MG63 (cell line): ENCODE measurements around the gene ACVR2A. TPM values are rescaled to one million over a fixed set of nuclear protein-coding genes. Genes with fewer than 3 reads are reported as not detected.
A peak's percentile ranks its signal among the peaks of the same experiment; 100 is the strongest.

Source experiments
- DNase-seq: peaks from one replicate; pipeline ENCODE4 v3.0.0-alpha.2; 2020
- H3K27me3 ChIP-seq: fragments of 250-450 bp; sonication (Bioruptor Pico); 2 replicates; pipeline ENCODE4 v1.5.1; 2020; ENCODE audit warnings: mild to moderate bottlenecking, moderate library complexity
- H3K36me3 ChIP-seq: fragments of 250-450 bp; sonication (Bioruptor Pico); 2 replicates; pipeline ENCODE4 v1.5.1; 2020; ENCODE audit warnings: mild to moderate bottlenecking, moderate library complexity
- H3K4me3 ChIP-seq: fragments of 250-450 bp; sonication (Bioruptor Pico); 2 replicates; pipeline ENCODE4 v1.5.1; 2020; ENCODE audit warnings: mild to moderate bottlenecking, moderate library complexity
- H3K9me3 ChIP-seq: fragments of 250-450 bp; sonication (Bioruptor Pico); 2 replicates; pipeline ENCODE4 v1.5.1; 2020; ENCODE audit warnings: mild to moderate bottlenecking, moderate library complexity
- total RNA-seq: library from RNA; depleted of rRNA; stranded (reverse); fragments of >200 nt; shearing (Covaris generic); gene quantifications from 2 replicates; pipeline ENCODE4 v1.2.3, GENCODE V29; 2014; ENCODE audit warnings: low replicate concordance; rRNA removed

The ACVR2A gene
- total RNA-seq: 4.1 and 16.9 TPM in 2 replicates

DNA sequence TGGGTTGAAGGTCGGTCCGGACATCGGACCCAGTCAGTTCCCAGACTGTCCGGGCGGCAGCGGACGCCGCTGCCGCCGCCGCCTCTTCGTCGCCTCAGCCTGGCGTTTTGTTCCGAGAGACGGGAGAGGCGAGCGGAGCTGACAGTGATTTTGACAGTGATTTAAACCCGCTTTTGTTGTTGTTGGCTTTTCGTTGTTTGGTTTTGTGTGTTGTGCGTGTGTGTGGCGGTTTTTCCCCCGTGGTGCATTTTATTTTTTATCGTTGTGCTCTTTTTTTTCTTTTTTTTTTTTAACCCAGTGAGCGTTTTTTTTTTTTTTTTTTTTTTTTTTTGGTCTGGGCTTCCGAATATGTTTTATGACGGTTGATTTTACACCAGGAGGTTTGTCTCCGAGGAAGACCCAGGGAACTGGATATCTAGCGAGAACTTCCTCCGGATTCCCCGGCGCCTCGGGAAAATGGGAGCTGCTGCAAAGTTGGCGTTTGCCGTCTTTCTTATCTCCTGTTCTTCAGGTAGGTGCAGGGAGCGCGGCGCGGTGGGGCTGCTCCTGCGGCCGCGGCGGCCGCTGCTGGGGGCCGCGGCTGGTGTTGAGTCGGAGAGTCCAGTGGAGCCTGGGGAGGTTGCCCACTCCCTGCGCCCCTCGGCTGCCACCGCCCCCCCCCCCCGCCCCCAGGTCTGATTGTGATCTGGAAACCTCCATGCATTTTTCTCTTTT lies at the start of gene ACVR2A:
ACVR2A (plus strand) TSS at position 333 of the 714 bp plus-strand sequence; CDS start at position 457, 124 bp downstream.
- DNase-seq: peak; percentile 32
- Histone ChIP-seq H3K36me3 (no peaks in the 10 kb centered on the region), H3K9me3 (no peaks in the 10 kb centered on the region), H3K27me3 (no peaks in the 10 kb centered on the region), H3K4me3 (peak within 1 kb of the TSS; percentile 85)

DNA sequence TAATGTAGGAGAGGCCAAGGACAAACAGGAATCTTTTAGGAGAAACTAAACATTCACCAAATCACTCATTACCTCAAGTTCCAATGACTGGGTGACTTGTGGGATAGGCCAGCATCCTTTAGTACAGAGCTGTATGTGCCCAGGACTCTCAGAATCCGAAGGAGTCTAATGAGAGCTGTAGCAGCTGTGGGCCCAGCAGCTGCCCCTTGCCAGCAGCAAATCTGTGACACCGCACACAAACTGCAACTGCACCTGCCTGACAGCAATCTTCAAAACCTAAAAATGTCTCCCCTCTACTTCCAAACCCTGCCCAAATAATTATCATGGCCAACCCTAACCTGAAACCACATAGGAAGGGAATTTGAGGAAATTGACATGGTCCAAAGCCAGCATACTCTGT lies 44.5 kb upstream of the ACVR2A start:
- no peaks in the 10 kb centered on the region for H3K36me3 ChIP-seq

DNA sequence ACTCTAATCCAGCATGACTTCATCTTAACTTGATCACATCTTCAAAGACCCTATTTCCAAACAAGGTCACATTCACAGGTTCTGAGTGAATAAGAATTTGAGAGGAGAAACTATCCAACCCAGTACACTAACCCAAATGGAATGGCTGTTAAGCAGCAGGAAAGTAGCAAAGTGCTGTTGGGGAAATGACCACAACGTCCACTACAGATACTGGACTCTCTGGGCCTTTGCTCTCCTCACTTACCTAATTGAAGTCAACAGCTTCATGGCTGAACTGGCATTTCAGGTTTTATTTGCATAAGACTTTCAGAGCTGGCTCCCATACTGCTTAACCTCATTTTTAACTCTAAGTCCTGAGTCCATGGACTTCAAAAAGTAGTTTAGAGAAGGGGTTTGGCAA lies 38.0 kb upstream of the ACVR2A start:
- H3K4me3 ChIP-seq: no peak overlapping the region
- DNase-seq: no peak
- H3K9me3 ChIP-seq: no peaks in the 10 kb centered on the region
- no peaks in the 10 kb centered on the region for H3K27me3 ChIP-seq
- H3K36me3 ChIP-seq: no peaks in the 10 kb centered on the region

More for the DNA sequence above, 44.5 kb upstream of the ACVR2A start:
- no peak for DNase-seq
- no peak overlapping the region for H3K4me3 ChIP-seq
- H3K27me3 ChIP-seq: no peaks in the 10 kb centered on the region
- no peaks in the 10 kb centered on the region for H3K9me3 ChIP-seq

DNA sequence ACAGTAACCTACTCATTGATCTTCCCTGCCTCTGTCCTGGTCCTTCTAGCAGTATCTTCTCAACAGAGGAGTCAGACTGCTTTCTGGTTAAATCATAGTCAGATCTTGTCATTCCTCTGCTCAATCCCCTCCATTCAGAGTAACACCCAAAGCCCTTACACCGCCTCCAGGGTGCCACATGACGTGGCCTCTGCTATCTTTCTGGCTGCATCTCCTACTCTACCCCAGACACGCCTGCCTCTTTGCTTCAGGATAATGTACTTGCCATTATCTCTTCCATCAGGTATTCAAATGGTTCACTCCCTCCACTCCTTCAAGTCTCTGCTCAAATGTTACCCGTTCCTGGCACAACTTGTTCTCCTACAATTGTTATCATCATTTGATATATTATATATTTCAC lies 36.3 kb upstream of the ACVR2A start:
- Histone ChIP-seq H3K27me3 (no peaks in the 10 kb centered on the region), H3K36me3 (no peaks in the 10 kb centered on the region), H3K9me3 (no peaks in the 10 kb centered on the region), H3K4me3 (no peak overlapping the region)
- DNase-seq: no peak

DNA sequence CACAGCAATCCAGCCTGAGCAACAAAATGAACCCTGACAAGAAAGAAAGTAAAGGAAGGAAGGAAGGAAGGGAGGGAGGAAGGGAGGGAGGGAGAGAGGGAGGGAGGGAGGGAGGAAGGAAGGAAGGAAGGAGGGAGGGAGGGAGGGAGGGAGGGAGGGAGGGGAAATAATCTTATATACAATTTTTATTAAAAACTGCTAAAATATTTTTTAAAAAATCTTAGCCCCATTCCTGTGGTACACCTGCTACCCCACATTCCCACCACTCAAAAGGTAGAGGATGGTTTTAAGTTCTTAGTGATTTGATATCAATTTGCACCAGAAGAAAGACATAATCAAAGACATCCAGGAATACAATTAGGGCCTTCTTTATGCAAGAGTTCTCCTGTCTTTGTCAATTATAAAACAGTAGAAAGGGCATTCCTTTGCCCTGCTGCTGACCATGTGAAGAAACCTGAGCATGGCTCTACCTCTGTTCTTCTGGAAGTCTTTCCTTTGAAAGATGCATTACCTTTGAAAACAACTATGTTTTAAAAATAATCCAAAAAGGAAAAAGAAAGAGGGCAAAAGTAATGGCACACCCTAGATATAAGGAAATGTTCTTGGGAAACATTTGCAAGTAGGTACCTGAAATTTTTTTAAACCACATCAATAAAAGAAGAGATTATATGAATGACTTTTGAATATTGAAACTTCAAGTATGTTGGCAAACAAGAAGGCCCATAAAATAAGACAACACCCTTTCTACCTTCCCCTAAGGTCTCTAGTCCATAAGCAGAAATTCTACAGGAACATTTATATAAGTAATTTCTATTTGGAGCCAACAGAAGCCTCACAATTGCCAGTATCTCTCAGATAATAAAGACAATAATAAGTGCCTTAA lies 33.7 kb upstream of the ACVR2A start:
- H3K36me3 ChIP-seq: no peaks in the 10 kb centered on the region
- no peaks in the 10 kb centered on the region for H3K9me3 ChIP-seq
- DNase-seq: no peak
- no peak overlapping the region for H3K4me3 ChIP-seq
- H3K27me3 ChIP-seq: no peaks in the 10 kb centered on the region

DNA sequence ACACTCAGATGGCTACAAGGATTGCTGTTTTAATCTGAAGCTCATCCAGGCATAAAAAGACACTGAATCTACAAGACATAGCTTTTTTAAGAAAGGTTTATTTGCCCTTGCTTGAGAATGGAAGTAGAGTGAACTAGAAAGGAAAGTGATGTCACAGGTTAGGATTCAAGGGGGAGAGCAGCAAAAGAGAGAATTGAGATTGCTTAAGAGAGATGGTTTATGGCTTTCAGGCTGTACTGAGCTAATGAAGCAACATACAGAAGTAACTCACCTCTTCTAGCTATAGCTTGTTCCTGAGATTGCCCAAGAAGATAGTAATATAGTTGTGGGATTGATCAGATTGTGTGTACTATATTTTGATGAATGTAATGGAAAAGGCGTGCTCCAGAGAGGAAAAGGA lies 26.1 kb upstream of the ACVR2A start:
- no peaks in the 10 kb centered on the region for H3K9me3 ChIP-seq
- H3K4me3 ChIP-seq: no peak overlapping the region
- no peak for DNase-seq
- no peaks in the 10 kb centered on the region for H3K36me3 ChIP-seq
- no peaks in the 10 kb centered on the region for H3K27me3 ChIP-seq

DNA sequence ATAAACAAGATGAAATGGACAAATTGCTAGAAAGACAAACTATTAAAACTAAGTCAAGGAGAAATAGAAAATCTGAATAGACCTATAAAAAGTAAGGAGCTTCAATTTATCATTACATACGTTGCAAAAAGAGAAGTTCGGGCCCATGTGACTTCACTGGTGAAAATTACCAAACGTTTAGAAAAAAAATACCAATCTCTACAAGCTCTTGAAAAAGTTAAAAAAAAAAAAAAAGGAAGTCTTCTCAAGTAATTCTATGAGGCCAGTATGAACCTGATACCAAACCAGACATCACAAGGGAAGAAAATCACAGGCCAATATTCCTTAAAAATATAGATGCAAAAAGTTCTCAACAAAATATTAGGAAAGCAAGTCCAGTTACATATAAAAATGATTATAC lies 20.2 kb upstream of the ACVR2A start:
- no peaks in the 10 kb centered on the region for H3K9me3 ChIP-seq
- DNase-seq: no peak

DNA sequence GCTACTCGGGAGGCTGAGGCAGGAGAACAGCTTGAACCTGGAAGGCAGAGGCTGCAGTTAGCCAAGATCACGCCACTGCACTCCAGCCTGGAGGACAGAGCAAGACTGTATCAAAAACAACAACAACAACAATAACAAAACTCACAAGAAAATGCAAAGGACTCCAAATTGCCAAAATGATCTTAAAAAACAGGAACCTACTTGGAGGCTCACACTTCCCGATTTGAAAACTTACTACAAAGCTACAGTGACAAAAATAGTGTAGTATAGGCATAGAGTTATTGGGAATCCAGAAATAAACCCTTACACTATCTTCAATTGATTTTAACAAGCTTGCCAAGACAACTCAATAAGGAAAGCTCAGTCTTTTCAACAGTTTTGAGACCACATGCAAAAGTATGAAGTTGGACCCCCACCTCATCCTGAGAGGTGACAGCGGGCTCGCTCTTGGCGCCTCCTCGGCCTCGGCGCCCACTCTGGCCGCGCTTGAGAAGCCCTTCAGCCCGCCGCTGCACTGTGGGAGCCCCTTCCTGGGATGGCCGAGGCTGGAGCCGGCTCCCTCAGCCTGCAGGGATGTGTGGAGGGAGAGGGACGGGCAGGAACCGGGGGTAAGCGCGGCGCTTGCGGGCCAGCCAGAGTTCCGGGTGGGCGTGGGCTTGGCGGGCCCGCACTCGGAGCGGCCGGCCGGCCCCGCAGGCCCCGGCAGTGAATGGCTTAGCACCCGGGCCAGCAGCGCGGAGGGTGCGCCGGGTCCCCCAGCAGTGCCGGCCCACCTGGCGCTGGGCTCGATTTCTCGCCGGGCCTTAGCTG lies 18.3 kb upstream of the ACVR2A start:
- Histone ChIP-seq H3K4me3 (no peak overlapping the region), H3K9me3 (no peaks in the 10 kb centered on the region), H3K36me3 (no peaks in the 10 kb centered on the region), H3K27me3 (no peaks in the 10 kb centered on the region)
- no peak for DNase-seq

More for the DNA sequence above, 20.2 kb upstream of the ACVR2A start:
- no peaks in the 10 kb centered on the region for H3K36me3 ChIP-seq
- H3K4me3 ChIP-seq: no peak overlapping the region
- no peaks in the 10 kb centered on the region for H3K27me3 ChIP-seq

DNA sequence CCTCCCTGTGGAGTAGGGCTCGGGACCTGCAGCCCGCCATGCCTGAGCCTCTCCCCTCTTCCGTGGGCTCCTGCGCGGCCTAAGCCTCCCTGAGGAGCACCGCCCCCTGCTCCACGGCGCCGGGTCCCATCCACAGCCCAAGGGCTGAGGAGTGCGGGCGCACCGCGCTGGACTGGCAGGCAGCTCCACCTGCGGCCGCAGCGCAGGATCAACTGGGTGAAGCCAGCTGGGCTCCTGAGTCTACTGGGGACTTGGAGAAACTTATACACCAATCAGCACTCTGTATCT lies 17.8 kb upstream of the ACVR2A start:
- H3K27me3 ChIP-seq: no peaks in the 10 kb centered on the region
- no peak for DNase-seq
- no peaks in the 10 kb centered on the region for H3K9me3 ChIP-seq
- no peaks in the 10 kb centered on the region for H3K36me3 ChIP-seq
- H3K4me3 ChIP-seq: no peak overlapping the region

DNA sequence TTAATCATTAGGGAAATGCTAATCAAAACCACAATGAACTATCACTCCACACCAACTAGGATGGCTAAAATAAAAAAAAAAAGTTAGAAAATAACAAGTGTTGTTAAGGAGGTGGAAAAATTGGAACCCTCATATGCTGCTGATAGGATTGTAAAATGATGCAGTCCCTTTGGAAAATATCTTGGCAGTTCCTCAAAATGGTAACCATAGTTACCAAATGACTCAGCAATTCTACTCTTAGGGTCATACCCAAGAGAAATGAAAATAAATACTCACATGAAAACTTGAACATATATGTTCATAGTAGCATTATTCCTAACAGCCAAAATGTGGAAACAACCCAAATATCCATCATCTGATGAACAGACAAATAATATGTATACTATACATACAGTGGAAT lies 15.7 kb upstream of the ACVR2A start:
- no peaks in the 10 kb centered on the region for H3K27me3 ChIP-seq
- H3K4me3 ChIP-seq: no peak overlapping the region
- DNase-seq: no peak
- H3K9me3 ChIP-seq: no peaks in the 10 kb centered on the region
- no peaks in the 10 kb centered on the region for H3K36me3 ChIP-seq

DNA sequence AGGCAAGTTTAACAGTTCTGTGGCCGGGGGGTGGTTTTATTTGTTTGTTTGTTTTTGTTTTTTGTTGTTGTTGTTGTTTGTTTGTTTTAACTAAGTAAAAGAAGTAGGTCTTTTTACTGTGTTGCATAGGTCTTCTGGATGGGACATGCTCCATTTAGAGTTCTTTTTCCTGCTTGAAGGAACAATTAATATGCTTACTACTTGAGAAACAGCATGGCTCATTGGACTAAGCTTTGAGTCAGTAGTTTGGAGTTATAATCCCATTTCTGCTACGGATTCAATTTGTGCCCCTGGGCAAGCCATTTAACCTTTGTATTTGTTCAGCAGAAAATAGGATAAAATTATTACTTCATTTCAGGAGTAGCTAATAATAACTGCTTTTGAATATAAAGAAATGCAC lies 8.7 kb upstream of the ACVR2A start:
- no peak for DNase-seq

DNA sequence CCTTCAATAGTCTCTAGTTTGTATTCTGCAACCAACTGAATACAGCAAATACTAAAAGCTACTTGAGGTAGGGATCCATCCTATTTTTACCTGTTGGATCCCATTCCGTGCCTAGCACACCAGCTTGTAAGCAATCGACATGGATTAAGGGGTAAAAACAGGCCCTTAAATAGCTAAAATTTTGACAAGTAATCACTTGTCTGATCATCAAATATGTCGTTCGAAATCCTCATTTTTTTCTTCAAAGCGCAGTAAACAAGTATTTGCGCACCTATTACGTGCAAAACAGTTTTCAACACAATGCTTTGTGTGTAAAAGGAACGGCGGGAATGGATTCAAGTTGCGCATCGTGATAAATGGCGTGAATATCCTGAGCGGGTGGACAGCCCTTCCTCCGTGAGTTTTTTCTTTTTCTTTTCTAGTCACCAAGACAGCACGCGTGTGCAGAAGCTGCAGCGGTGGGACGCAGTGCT lies 1.4 kb upstream of the ACVR2A start:
- H3K36me3 ChIP-seq: no peaks in the 10 kb centered on the region
- H3K4me3 ChIP-seq: peak overlapping the region; percentile 85
- no peaks in the 10 kb centered on the region for H3K27me3 ChIP-seq
- DNase-seq: no peak
- H3K9me3 ChIP-seq: no peaks in the 10 kb centered on the region

More for the DNA sequence above, 8.7 kb upstream of the ACVR2A start:
- H3K9me3 ChIP-seq: no peaks in the 10 kb centered on the region
- no peaks in the 10 kb centered on the region for H3K27me3 ChIP-seq
- H3K36me3 ChIP-seq: no peaks in the 10 kb centered on the region
- no peak overlapping the region for H3K4me3 ChIP-seq

DNA sequence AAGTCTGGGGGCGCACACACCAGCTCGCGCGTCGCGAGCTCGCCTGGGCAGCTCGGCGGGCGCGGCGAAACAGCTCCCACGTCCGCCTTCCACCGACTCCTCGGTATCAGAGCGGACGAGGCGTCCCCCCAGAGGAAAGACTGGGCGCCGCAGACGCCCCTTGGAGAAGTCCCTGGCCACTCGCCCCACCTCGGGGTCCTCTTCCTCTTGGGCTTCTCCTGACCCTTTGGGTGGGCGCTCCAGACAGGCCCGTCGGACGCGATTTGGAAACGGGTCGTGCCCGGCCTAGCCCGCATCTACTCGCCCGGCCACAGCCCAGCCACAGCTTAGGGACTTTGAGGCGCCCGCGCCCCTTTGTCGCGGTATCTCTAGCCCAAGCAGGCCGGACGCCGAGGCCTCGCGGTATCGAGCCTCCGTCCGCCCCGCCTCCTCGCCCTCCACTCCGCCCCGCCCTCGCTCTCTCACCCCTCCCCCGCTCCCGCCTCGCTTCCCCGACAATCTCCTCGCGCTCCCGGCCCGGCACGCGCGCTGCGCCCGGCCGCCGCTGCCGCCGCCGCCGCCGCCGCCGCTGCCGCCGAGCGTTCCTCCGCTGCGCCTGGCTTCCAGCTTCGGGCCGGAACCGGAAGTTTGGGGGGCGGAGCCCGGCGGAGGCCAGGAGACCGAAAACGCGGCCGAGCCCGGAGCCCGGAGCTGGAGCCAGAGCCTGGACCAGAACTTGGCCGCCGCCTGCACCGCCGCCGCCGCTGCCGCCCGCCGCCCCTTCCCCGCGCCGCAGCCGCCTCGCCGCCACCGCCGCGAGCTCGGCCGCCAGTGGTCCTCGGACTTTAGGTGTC lies 749 bp upstream of the ACVR2A start:
- peak; percentile 94 for DNase-seq
- no peaks in the 10 kb centered on the region for H3K27me3 ChIP-seq
- H3K36me3 ChIP-seq: no peaks in the 10 kb centered on the region
- no peaks in the 10 kb centered on the region for H3K9me3 ChIP-seq
- H3K4me3 ChIP-seq: peak overlapping the region; percentile 85

DNA sequence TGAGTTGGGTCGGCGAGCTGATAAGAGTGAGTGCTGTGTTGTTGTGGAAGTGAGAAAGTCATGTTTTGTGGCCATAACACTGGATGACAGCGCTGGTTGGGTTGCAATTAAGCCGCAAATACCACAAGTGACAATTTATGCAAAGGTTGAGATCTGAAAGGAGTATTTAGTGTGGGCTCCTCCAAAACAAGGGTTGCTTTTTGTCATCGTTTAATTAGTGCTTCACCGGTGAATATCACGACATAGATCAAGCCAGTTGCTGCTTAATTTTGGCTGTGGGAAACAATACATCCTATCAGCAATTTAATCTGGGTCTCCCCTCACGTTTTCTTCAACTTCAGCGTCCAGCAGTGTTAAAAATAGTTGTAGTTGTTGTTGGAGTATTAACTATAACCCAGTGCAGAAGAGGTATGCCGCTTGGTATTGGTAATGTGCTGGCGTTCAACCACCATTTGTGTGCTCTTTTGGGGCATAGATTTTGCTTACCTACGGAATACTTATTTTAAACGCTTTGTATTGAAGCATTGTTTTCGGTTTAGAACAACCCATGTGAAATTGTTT lies 662 bp downstream of the ACVR2A start:
- Histone ChIP-seq H3K36me3 (no peaks in the 10 kb centered on the region), H3K9me3 (no peaks in the 10 kb centered on the region), H3K4me3 (peak overlapping the region; percentile 68), H3K27me3 (no peaks in the 10 kb centered on the region)
- DNase-seq: no peak

DNA sequence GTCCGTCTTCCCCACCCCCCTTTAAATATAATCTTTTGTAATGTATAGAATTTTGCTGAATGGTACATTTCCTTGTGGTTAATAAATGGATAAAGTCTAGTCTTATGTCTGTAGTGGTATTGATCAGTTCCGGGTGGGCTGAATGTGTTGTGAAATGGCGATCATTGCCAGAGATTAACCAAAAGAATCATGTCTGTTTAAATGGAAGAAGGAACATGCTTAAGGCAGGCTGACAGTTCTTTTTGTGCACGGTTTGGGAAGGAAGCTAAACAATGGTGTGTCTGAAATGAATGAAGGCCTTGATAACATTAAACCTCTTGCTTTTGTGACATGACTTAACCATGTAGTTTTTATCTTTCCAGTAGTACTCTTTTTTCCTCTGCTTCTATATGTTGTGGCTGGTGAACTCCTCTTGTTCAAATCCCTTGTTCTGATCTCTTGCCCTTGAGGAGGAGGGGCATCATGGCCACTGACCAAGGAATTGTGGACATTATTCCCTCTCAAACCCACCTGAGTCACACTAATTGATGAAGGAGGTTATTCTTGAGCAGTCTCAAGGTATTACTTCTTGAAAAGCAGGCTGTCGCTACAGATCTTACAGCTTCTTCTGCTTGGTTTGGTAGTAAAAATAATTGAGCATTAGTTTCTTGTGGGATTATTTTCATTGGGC lies 1.7 kb downstream of the ACVR2A start:
- Histone ChIP-seq H3K27me3 (no peaks in the 10 kb centered on the region), H3K4me3 (peak overlapping the region; percentile 68), H3K9me3 (no peaks in the 10 kb centered on the region), H3K36me3 (no peaks in the 10 kb centered on the region)
- DNase-seq: no peak
